Measurements from ENCODE around the gene PRMT1. TPM values are rescaled to one million over a fixed set of nuclear protein-coding genes. Genes with fewer than 3 reads are reported as not detected.
A peak's percentile ranks its signal among the peaks of the same experiment; 100 is the strongest.
"Not testable (repeated sequence)": the region's sequence is repeated elsewhere in the genome, so short reads cannot be mapped to it uniquely, and the experiment has no call there.

The PRMT1 gene
- total RNA-seq, 1 experiment from 2014 or later = 505 TPM

GRCh38 chr19:49718991-49719390 is 41.9 kb downstream of the PRMT1 start:
- peaks cover 3% of the 10 kb centered on the region in 2 experiments; a peak in 2 of 5 replicates for H3K9me3 Mint-ChIP-seq
- 100% methylated on average over 1 of the region's 6 CpGs for WGBS (ENCODE audit: extremely low coverage, insufficient read length, low lambda C conversion rate)
- H2BK5ac ChIP-seq (ENCODE audit: insufficient read length, low read length) = no peak overlapping the region

DNA sequence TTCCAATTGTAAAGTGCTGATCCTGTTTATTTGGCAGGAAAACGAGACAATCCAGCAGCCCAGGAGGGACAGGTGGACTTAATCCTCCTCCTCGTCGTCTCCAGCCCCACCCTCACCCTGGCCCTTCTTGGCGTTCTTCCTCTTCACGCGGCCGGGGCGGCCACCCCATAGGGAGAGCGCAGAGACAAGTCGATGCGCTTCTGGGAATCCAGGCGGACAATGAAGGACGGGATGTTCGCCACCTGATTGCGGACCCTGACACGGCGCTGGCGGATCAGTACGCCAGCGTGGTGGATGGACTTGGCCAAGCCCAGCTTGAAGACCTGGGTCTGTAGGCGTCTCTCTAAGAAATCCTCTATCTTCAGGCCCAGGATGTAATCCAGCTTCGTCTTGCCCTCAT is 42.3 kb downstream of the PRMT1 start:
- H3K36me3 Mint-ChIP-seq (ENCODE audit: insufficient read depth in 1 of 3, low read depth in 3 of 3); H3K9me3 Mint-ChIP-seq; H3K4me1 ChIP-seq (ENCODE audit: insufficient read depth, low read length); H4K20me1 ChIP-seq (ENCODE audit: control insufficient read depth, insufficient read depth, insufficient read length); H4K8ac ChIP-seq (replicated peaks; ENCODE audit: insufficient read length, low read depth, low read length); H2BK20ac ChIP-seq (ENCODE audit: low read depth, low read length, poor library complexity, severe bottlenecking); H3K23me2 ChIP-seq (ENCODE audit: insufficient read length, low read depth, low read length, poor library complexity, severe bottlenecking); H3K23ac ChIP-seq (ENCODE audit: insufficient read length, low read depth, low read length); H2BK120ac ChIP-seq (ENCODE audit: low read depth, low read length, poor library complexity, severe bottlenecking); H3K79me1 ChIP-seq (ENCODE audit: insufficient read depth, low read depth, low read length, poor library complexity, severe bottlenecking); H3K27me3 ChIP-seq (ENCODE audit: insufficient read depth, low read length); H4K91ac ChIP-seq (ENCODE audit: insufficient read length, low read depth, low read length); H4K5ac ChIP-seq (ENCODE audit: insufficient read length, low read depth, low read length); H2BK5ac ChIP-seq (ENCODE audit: insufficient read length, low read length); H3K4me2 ChIP-seq (ENCODE audit: insufficient read depth, insufficient read length, low read length); H3K27me3 Mint-ChIP-seq (ENCODE audit: low read depth); H3K79me2 ChIP-seq (ENCODE audit: insufficient read depth, low read length); H3K4me3 Mint-ChIP-seq; H3K4ac ChIP-seq (ENCODE audit: low read depth, low read length); H3K4me1 Mint-ChIP-seq; H3K9me3 ChIP-seq (ENCODE audit: control insufficient read depth, low read depth, low read length); H2BK12ac ChIP-seq (ENCODE audit: insufficient read length, low read depth, low read length); H3K14ac ChIP-seq (ENCODE audit: insufficient read depth, low read length); DNase-seq; H3K56ac ChIP-seq (ENCODE audit: insufficient read length, low read depth, low read length); H2AK5ac ChIP-seq (ENCODE audit: insufficient read length, low read length); H2BK15ac ChIP-seq (ENCODE audit: low read depth, low read length); H2AFZ ChIP-seq (ENCODE audit: low read length); H3K18ac ChIP-seq (ENCODE audit: insufficient read length, low read depth, low read length); H3T11ph ChIP-seq (ENCODE audit: low read length); H3K27ac ChIP-seq (ENCODE audit: insufficient read length, low read depth, low read length); H3K9ac ChIP-seq (ENCODE audit: extremely low read depth, insufficient read length, low read length): not testable (repeated sequence)
- WGBS (ENCODE audit: extremely low coverage, insufficient read length, low lambda C conversion rate) = no CpG with 5 or more reads among the region's 22 CpGs
- peak overlapping the region in 2 of 3 experiments; percentile 10 to 40; a peak in 2 of 7 replicates for H3K27ac Mint-ChIP-seq

More at GRCh38 chr19:49718991-49719390, 41.9 kb downstream of the PRMT1 start:
- Histone ChIP-seq H3K27ac (ENCODE audit: insufficient read length, low read depth, low read length) (no peak overlapping the region), H4K91ac (ENCODE audit: insufficient read length, low read depth, low read length) (no peak overlapping the region), H3K4ac (ENCODE audit: low read depth, low read length) (no peak overlapping the region), H3K79me1 (ENCODE audit: insufficient read depth, low read depth, low read length, poor library complexity, severe bottlenecking) (no peaks in the 10 kb centered on the region), H3K4me2 (ENCODE audit: insufficient read depth, insufficient read length, low read length) (no peak overlapping the region), H3K23ac (ENCODE audit: insufficient read length, low read depth, low read length) (no peak overlapping the region), H4K20me1 (ENCODE audit: control insufficient read depth, insufficient read depth, insufficient read length) (no peaks in the 10 kb centered on the region), H4K8ac (replicated peaks; ENCODE audit: insufficient read length, low read depth, low read length) (no peak overlapping the region), H3T11ph (ENCODE audit: low read length) (no peak overlapping the region), H2BK120ac (ENCODE audit: low read depth, low read length, poor library complexity, severe bottlenecking) (no peak overlapping the region), H2BK12ac (ENCODE audit: insufficient read length, low read depth, low read length) (no peak overlapping the region), H3K27me3 (ENCODE audit: insufficient read depth, low read length) (no peaks in the 10 kb centered on the region), H3K14ac (ENCODE audit: insufficient read depth, low read length) (no peak overlapping the region), H3K4me1 (ENCODE audit: insufficient read depth, low read length) (no peaks in the 10 kb centered on the region), H2AFZ (ENCODE audit: low read length) (no peak overlapping the region), H2BK15ac (ENCODE audit: low read depth, low read length) (no peak overlapping the region), H3K79me2 (ENCODE audit: insufficient read depth, low read length) (no peaks in the 10 kb centered on the region), H3K9ac (ENCODE audit: extremely low read depth, insufficient read length, low read length) (no peak overlapping the region), H4K5ac (ENCODE audit: insufficient read length, low read depth, low read length) (no peak overlapping the region), H3K23me2 (ENCODE audit: insufficient read length, low read depth, low read length, poor library complexity, severe bottlenecking) (no peaks in the 10 kb centered on the region), H3K18ac (ENCODE audit: insufficient read length, low read depth, low read length) (no peak overlapping the region), H3K9me3 (ENCODE audit: control insufficient read depth, low read depth, low read length) (no peaks in the 10 kb centered on the region), H3K56ac (ENCODE audit: insufficient read length, low read depth, low read length) (no peak overlapping the region), H2BK20ac (ENCODE audit: low read depth, low read length, poor library complexity, severe bottlenecking) (no peak overlapping the region), H2AK5ac (ENCODE audit: insufficient read length, low read length) (no peak overlapping the region)
- H3K4me1 Mint-ChIP-seq = peaks cover 6 to 9% of the 10 kb centered on the region in 2 experiments
- DNase-seq = no peak
- H3K36me3 Mint-ChIP-seq (ENCODE audit: insufficient read depth in 1 of 3, low read depth in 3 of 3) = peaks cover 2 to 7% (median 3%) of the 10 kb centered on the region in 3 experiments; a peak in 6 of 7 replicates
- 0 out of 7 replicates have a peak overlapping the region, but pooled peaks of 1 of the 3 experiments have one; percentile 10 for H3K27ac Mint-ChIP-seq
- peak overlapping the region in 1 of 2 experiments; percentile 40; a peak in 1 of 5 replicates for H3K4me3 Mint-ChIP-seq
- no peak for TF ChIP-seq CTCF (conservative IDR thresholded peaks at IDR 0.05)
- peaks cover 2% of the 10 kb centered on the region; the same call in 1 of the 2 replicates for H3K27me3 Mint-ChIP-seq (ENCODE audit: low read depth)

Measured in H9 (cell line).